ENCODE data around the gene LRRC4B. TPM values are rescaled to one million over a fixed set of nuclear protein-coding genes. Genes with fewer than 3 reads are reported as not detected.

Gene LRRC4B
- total and polyA plus RNA-seq, 2 of the 8 experiments (the other 6 are each of a cell fraction or from before 2014, with no cell fraction given): 13.4 to 21.2 TPM

GRCh38 chr19:50514346-50515167, 53.7 kb downstream of the LRRC4B start (continued):
- TF ChIP-seq EP300 (IDR thresholded peaks at IDR 0.05; ENCODE audit: borderline replicate concordance in 1 of 2, low read depth in 2 of 2, low read length in 2 of 2) (no peak), NANOG (IDR thresholded peaks at IDR 0.05; ENCODE audit: insufficient read depth, low read depth, low read length, poor library complexity, severe bottlenecking) (no peak), ZNF274 (IDR thresholded peaks at IDR 0.05; ENCODE audit: borderline replicate concordance, extremely low read depth, low read length) (no peak)
